Measurements from ENCODE around the gene SMCO4. TPM values are rescaled to one million over a fixed set of nuclear protein-coding genes. Genes with fewer than 3 reads are reported as not detected.

SMCO4 gene
- total and polyA plus RNA-seq, 2 of the 8 experiments (the other 6 are each of a cell fraction or from before 2014, with no cell fraction given), result 33.2 to 53.9 TPM

GRCh38 chr11:93542811-93543229 lies 371 bp downstream of the SMCO4 start:
- peak; percentile 72 for TF ChIP-seq ASH2L (IDR thresholded peaks at IDR 0.05; ENCODE audit: low read length)
- TF ChIP-seq RBBP5 (IDR thresholded peaks at IDR 0.05; ENCODE audit: borderline replicate concordance, low read depth, low read length), result peak; percentile 79; the same call in 1 of the 2 replicates
- TF ChIP-seq HDAC6 (IDR thresholded peaks at IDR 0.05; ENCODE audit: low read depth, low read length), result no peak
- no peak for TF ChIP-seq EZH2 (IDR thresholded peaks at IDR 0.05; ENCODE audit: low read depth, low read length, severe bottlenecking)
- TF ChIP-seq, protein P1, sequence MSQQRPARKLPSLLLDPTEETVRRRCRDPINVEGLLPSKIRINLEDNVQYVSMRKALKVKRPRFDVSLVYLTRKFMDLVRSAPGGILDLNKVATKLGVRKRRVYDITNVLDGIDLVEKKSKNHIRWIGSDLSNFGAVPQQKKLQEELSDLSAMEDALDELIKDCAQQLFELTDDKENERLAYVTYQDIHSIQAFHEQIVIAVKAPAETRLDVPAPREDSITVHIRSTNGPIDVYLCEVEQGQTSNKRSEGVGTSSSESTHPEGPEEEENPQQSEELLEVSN (IDR thresholded peaks at IDR 0.05), result peak; percentile 45; the same call in 1 of the 2 replicates
- TF ChIP-seq GABPA (IDR thresholded peaks at IDR 0.05; ENCODE audit: borderline replicate concordance, insufficient read depth, low read length), result 0 out of 2 replicates have a peak, but pooled peaks have one; percentile 9
- TF ChIP-seq KDM4A (IDR thresholded peaks at IDR 0.05; ENCODE audit: low read depth, low read length, severe bottlenecking), result peak; percentile 44
- H3K79me2 ChIP-seq (ENCODE audit: control insufficient read depth in 1 of 2, insufficient read depth in 2 of 2, low read length in 2 of 2), result peaks cover 0 to 44% of the 10 kb centered on the region in 2 experiments; a peak in 2 of 4 replicates
- no peaks in the 10 kb centered on the region for H3K36me3 ChIP-seq (ENCODE audit: control insufficient read depth in 2 of 4, insufficient read depth in 4 of 4, low read length in 3 of 4)
- CTCF ChIA-PET (ENCODE audit: partially characterized antibody), result interaction anchor here (0.7 to 2.6 kb wide), 10 partner anchors 14 to 346 kb away, joined by 3 to 15 read pairs (median 4); partner anchors contain the start of gene SLC36A4
- H2BK120ac ChIP-seq (replicated peaks; ENCODE audit: low read depth, low read length), result no peak overlapping the region
- no peak overlapping the region for H3K14ac ChIP-seq (ENCODE audit: insufficient read length)
- no peaks in the 10 kb centered on the region for H3K27me3 ChIP-seq (replicated peaks in 1 of 4; ENCODE audit: control insufficient read depth in 3 of 4, extremely low read depth in 1 of 4, insufficient read depth in 3 of 4, low read length in 3 of 4)
- no peak overlapping the region for H4K5ac ChIP-seq (ENCODE audit: insufficient read length, low read depth, low read length)
- no peak overlapping the region for H4K91ac ChIP-seq (replicated peaks; ENCODE audit: insufficient read length, low read length)
- no peak overlapping the region for H2BK20ac ChIP-seq (ENCODE audit: low read length)
- peaks cover 11% of the 10 kb centered on the region; the same call in 1 of the 2 replicates for H3K23me2 ChIP-seq (ENCODE audit: low read depth, low read length)
- no peak overlapping the region for H2BK5ac ChIP-seq (ENCODE audit: low read depth, low read length)
- peaks cover 3 to 15% (median 12%) of the 10 kb centered on the region in 4 experiments; a peak in 6 of 7 replicates for H3K4me1 ChIP-seq (replicated peaks in 1 of 4; ENCODE audit: control insufficient read depth in 3 of 4, insufficient read depth in 4 of 4, low read length in 3 of 4)
- no peak overlapping the region for H3K23ac ChIP-seq (ENCODE audit: insufficient read length)
- peak overlapping the region; percentile 65; the same call in 1 of the 2 replicates for H4K8ac ChIP-seq (ENCODE audit: extremely low read depth, insufficient read depth, low read length)
- no peak overlapping the region for H2AK5ac ChIP-seq (ENCODE audit: low read depth, low read length)
- no peak overlapping the region for H2BK12ac ChIP-seq (ENCODE audit: low read depth, low read length)
- 3% methylated on average over 22 of the region's 59 CpGs; no CpG with 5 or more reads in 1 of the 2 experiments for WGBS, 2 experiments (ENCODE audit: extremely low coverage in 1 of 2, insufficient coverage in 1 of 2, insufficient read length in 1 of 2, insufficient replicate concordance in 2 of 2, low coverage in 1 of 2, low lambda C conversion rate in 2 of 2, missing lambda C conversion rate in 1 of 2)
- no peak overlapping the region for H2BK15ac ChIP-seq (ENCODE audit: low read length)
- peak overlapping the region; percentile 5; the same call in 1 of the 2 replicates for H3K27ac ChIP-seq (ENCODE audit: low read depth, low read length)
- H4K20me1 ChIP-seq (replicated peaks in 1 of 2; ENCODE audit: control insufficient read depth in 1 of 2, insufficient read depth in 2 of 2, low read length in 2 of 2), result peaks cover 0 to 3% of the 10 kb centered on the region in 2 experiments
- H3K79me1 ChIP-seq (ENCODE audit: low read depth, low read length), result peaks cover 9% of the 10 kb centered on the region
- no peak overlapping the region for H3K56ac ChIP-seq (replicated peaks; ENCODE audit: insufficient read length, low read depth, low read length)
- H3K18ac ChIP-seq (ENCODE audit: extremely low read depth, low read length), result no peak overlapping the region; the same call in 1 of the 2 replicates
- POLR2A ChIA-PET (ENCODE audit: partially characterized antibody), result interaction anchor here (0.9 to 2.2 kb wide), 8 partner anchors 10 to 426 kb away, joined by 3 to 16 read pairs (median 4); no protein-coding TSS in a partner anchor
- FAIRE-seq (no peak), DNase-seq (ENCODE audit: low read depth in 1 of 2, low spot score in 2 of 2) (peak in 1 of 2 experiments; percentile 84)
- no peaks in the 10 kb centered on the region for H3K9me3 ChIP-seq (ENCODE audit: insufficient read depth in 2 of 2, low read depth in 1 of 2, low read length in 1 of 2)
- peak overlapping the region in 3 of 4 experiments; percentile 16 to 89 (median 20); a peak in 5 of 7 replicates for H3K9ac ChIP-seq (replicated peaks in 1 of 4; ENCODE audit: extremely low read depth in 1 of 4, low read depth in 3 of 4, low read length in 3 of 4)
- H3K4me2 ChIP-seq (ENCODE audit: insufficient read depth in 1 of 2, low read depth in 2 of 2, low read length in 2 of 2), result peak overlapping the region; percentile 76 to 90
- no peak overlapping the region for H3K4ac ChIP-seq (replicated peaks; ENCODE audit: insufficient read length, low read depth, low read length)
- H3K4me3 ChIP-seq (ENCODE audit: extremely low read depth in 1 of 4, insufficient read depth in 2 of 4, low read depth in 3 of 4, low read length in 4 of 4), result peak overlapping the region; percentile 49 to 84 (median 66)
- H2AFZ ChIP-seq (ENCODE audit: low read length), result no peak overlapping the region
